H9 (cell line): ENCODE data around the gene TENT5A. TPM values are rescaled to one million over a fixed set of nuclear protein-coding genes. Genes with fewer than 3 reads are reported as not detected.

Source experiments
- DNase-seq: peaks from one replicate; pipeline ENCODE4 v3.0.0-alpha.2; 2017
- H2AFZ ChIP-seq: one replicate; pipeline ENCODE4 v1.6.1; 2013; ENCODE audit warnings: mild to moderate bottlenecking, low read length, control low read depth, moderate library complexity
- H2AK5ac ChIP-seq: 2 replicates; pipeline ENCODE4 v1.6.1; 2013; ENCODE audit warnings: low read length, control low read depth, mixed read lengths; ENCODE audit not compliant: insufficient read length
- H2BK120ac ChIP-seq: one replicate; pipeline ENCODE4 v1.6.1; 2013; ENCODE audit warnings: low read depth, mild to moderate bottlenecking, low read length, control low read depth, inconsistent platforms; ENCODE audit not compliant: poor library complexity, severe bottlenecking
- H2BK12ac ChIP-seq: 2 replicates; pipeline ENCODE4 v1.6.1; 2013; ENCODE audit warnings: low read length, control low read depth, mixed read lengths, low read depth; ENCODE audit not compliant: insufficient read length
- H2BK15ac ChIP-seq: 2 replicates; pipeline ENCODE4 v1.6.1; 2013; ENCODE audit warnings: low read depth, low read length, control low read depth
- H2BK20ac ChIP-seq: one replicate; pipeline ENCODE4 v1.6.1; 2013; ENCODE audit warnings: low read depth, mild to moderate bottlenecking, low read length, control low read depth, inconsistent platforms; ENCODE audit not compliant: poor library complexity, severe bottlenecking
- H2BK5ac ChIP-seq: 2 replicates; pipeline ENCODE4 v1.6.1; 2013; ENCODE audit warnings: low read length, control low read depth, mixed read lengths; ENCODE audit not compliant: insufficient read length
- H3K14ac ChIP-seq: 2 replicates; pipeline ENCODE4 v1.6.1; 2013; ENCODE audit warnings: low read length, control low read depth; ENCODE audit not compliant: insufficient read depth
- H3K18ac ChIP-seq: 2 replicates; pipeline ENCODE4 v1.6.1; 2013; ENCODE audit warnings: low read depth, mild to moderate bottlenecking, mixed read lengths, low read length, control low read depth; ENCODE audit not compliant: insufficient read length
- H3K23ac ChIP-seq: 2 replicates; pipeline ENCODE4 v1.6.1; 2013; ENCODE audit warnings: low read length, control low read depth, mixed read lengths, low read depth; ENCODE audit not compliant: insufficient read length
- H3K23me2 ChIP-seq: 2 replicates; pipeline ENCODE4 v1.6.1; 2013; ENCODE audit warnings: low read depth, mild to moderate bottlenecking, mixed read lengths, low read length, control low read depth; ENCODE audit not compliant: insufficient read length, poor library complexity, severe bottlenecking
- H3K27ac ChIP-seq: 2 replicates; pipeline ENCODE4 v1.5.1; 2013; ENCODE audit warnings: low read length, control low read depth, mixed read lengths, low read depth; ENCODE audit not compliant: insufficient read length
- H3K27me3 ChIP-seq: 2 replicates; pipeline ENCODE4 v1.6.1; 2013; ENCODE audit warnings: low read length, control low read depth, inconsistent platforms; ENCODE audit not compliant: insufficient read depth
- H3K4ac ChIP-seq: 2 replicates; pipeline ENCODE4 v1.6.1; 2013; ENCODE audit warnings: low read depth, mild to moderate bottlenecking, control low read depth, inconsistent platforms, low read length, moderate library complexity
- H3K4me1 ChIP-seq: 2 replicates; pipeline ENCODE4 v1.6.1; 2013; ENCODE audit warnings: low read length, control low read depth, inconsistent platforms; ENCODE audit not compliant: insufficient read depth
- H3K4me2 ChIP-seq: 2 replicates; pipeline ENCODE4 v1.6.1; 2013; ENCODE audit warnings: low read length, control low read depth, mixed read lengths; ENCODE audit not compliant: insufficient read length, insufficient read depth
- H3K56ac ChIP-seq: 2 replicates; pipeline ENCODE4 v1.6.1; 2013; ENCODE audit warnings: low read depth, mild to moderate bottlenecking, mixed read lengths, low read length, control low read depth; ENCODE audit not compliant: insufficient read length
- H3K79me1 ChIP-seq: 2 replicates; pipeline ENCODE4 v1.6.1; 2013; ENCODE audit warnings: low read depth, mild to moderate bottlenecking, moderate library complexity, low read length, control low read depth, inconsistent platforms; ENCODE audit not compliant: insufficient read depth, poor library complexity, severe bottlenecking
- H3K79me2 ChIP-seq: 2 replicates; pipeline ENCODE4 v1.6.1; 2013; ENCODE audit warnings: low read length, control low read depth, inconsistent platforms; ENCODE audit not compliant: insufficient read depth
- H3K9ac ChIP-seq: 2 replicates; pipeline ENCODE4 v1.6.1; 2013; ENCODE audit warnings: low read length, control low read depth, mixed read lengths; ENCODE audit not compliant: insufficient read length; ENCODE audit errors: extremely low read depth
- H3K9me3 ChIP-seq: one replicate; pipeline ENCODE4 v1.6.1; 2013; ENCODE audit warnings: low read depth, low read length, inconsistent platforms; ENCODE audit not compliant: control insufficient read depth
- H3T11ph ChIP-seq: one replicate; pipeline ENCODE4 v1.6.1; 2013; ENCODE audit warnings: mild to moderate bottlenecking, low read length, control low read depth, inconsistent platforms
- H4K20me1 ChIP-seq: one replicate; pipeline ENCODE4 v1.6.1; 2013; ENCODE audit not compliant: control insufficient read depth, insufficient read length, insufficient read depth
- H4K5ac ChIP-seq: 2 replicates; pipeline ENCODE4 v1.6.1; 2013; ENCODE audit warnings: low read depth, mild to moderate bottlenecking, mixed read lengths, low read length, control low read depth; ENCODE audit not compliant: insufficient read length
- H4K8ac ChIP-seq: replicated peaks from 2 replicates; pipeline ENCODE4 v1.6.1; 2013; ENCODE audit warnings: low read length, control low read depth, mixed read lengths, low read depth; ENCODE audit not compliant: insufficient read length
- H4K91ac ChIP-seq: 2 replicates; pipeline ENCODE4 v1.6.1; 2013; ENCODE audit warnings: low read depth, mild to moderate bottlenecking, moderate library complexity, mixed read lengths, low read length, control low read depth; ENCODE audit not compliant: insufficient read length
- H3K27ac Mint-ChIP-seq, 3 experiments: 2 replicates in 2 of 3; 3 replicates in 1 of 3; pipeline ENCODE4 v1.8.0; 2020 to 2021; ENCODE audit warnings: mixed read lengths in 3 of 3, mild to moderate bottlenecking in 1 of 3, moderate library complexity in 1 of 3
- H3K27me3 Mint-ChIP-seq: 2 replicates; pipeline ENCODE4 v1.8.0; 2021; ENCODE audit warnings: low read depth, mild to moderate bottlenecking, moderate library complexity, mixed read lengths
- H3K36me3 Mint-ChIP-seq, 3 experiments: 2 replicates in 2 of 3; 3 replicates in 1 of 3; pipeline ENCODE4 v1.8.0; 2020 to 2021; ENCODE audit warnings: low read depth in 3 of 3, mixed read lengths in 3 of 3; ENCODE audit not compliant: insufficient read depth in 1 of 3
- H3K4me1 Mint-ChIP-seq, 2 experiments: 2 replicates each; pipeline ENCODE4 v1.8.0; 2020; ENCODE audit warnings: mixed read lengths in 2 of 2
- H3K4me3 Mint-ChIP-seq, 2 experiments: 2 replicates in 1 of 2; 3 replicates in 1 of 2; pipeline ENCODE4 v1.8.0; 2020 to 2021; ENCODE audit warnings: mild to moderate bottlenecking in 2 of 2, mixed read lengths in 2 of 2, moderate library complexity in 1 of 2
- H3K9me3 Mint-ChIP-seq, 2 experiments: 2 replicates in 1 of 2; 3 replicates in 1 of 2; pipeline ENCODE4 v1.8.0; 2020; ENCODE audit warnings: mild to moderate bottlenecking in 2 of 2, mixed read lengths in 2 of 2, moderate library complexity in 1 of 2
- CTCF ChIP-seq: fragments of 200-600 bp; sonication (generic); conservative IDR thresholded peaks from 3 replicates; pipeline ENCODE4 v1.8.0; 2021; ENCODE audit warnings: antibody characterized with exemption, mild to moderate bottlenecking
- WGBS: extraction: QIAGEN DNeasy Blood & Tissue Kit; methylation state at CpG from one replicate; pipeline ENCODE4 v1.1.7; 2013; ENCODE audit warnings: missing lambda C conversion rate, low lambda C conversion rate, mixed read lengths; ENCODE audit not compliant: insufficient read length; ENCODE audit errors: extremely low coverage; 5-methylcytosine and 5-hydroxymethylcytosine counted together
- total RNA-seq: library from RNA; stranded (reverse); gene quantifications from 2 replicates; pipeline ENCODE4 v1.2.1, GENCODE V29; 2021

TENT5A gene
- total RNA-seq, 1 experiment from 2014 or later: 1.4 TPM

- Histone ChIP-seq H4K8ac (no peak overlapping the region), H2BK120ac (no peak overlapping the region), H2AK5ac (no peak overlapping the region), H3T11ph (no peak overlapping the region), H3K23me2 (no peaks in the 10 kb centered on the region), H3K79me1 (no peaks in the 10 kb centered on the region), H2BK5ac (no peak overlapping the region), H3K9me3 (no peaks in the 10 kb centered on the region), H3K4me1 (no peaks in the 10 kb centered on the region), H2BK12ac (no peak overlapping the region), H3K23ac (no peak overlapping the region), H4K20me1 (no peaks in the 10 kb centered on the region), H2BK20ac (no peak overlapping the region), H3K14ac (no peak overlapping the region), H3K56ac (no peak overlapping the region), H3K9ac (no peak overlapping the region), H3K27me3 (no peaks in the 10 kb centered on the region), H3K18ac (no peak overlapping the region), H3K79me2 (no peaks in the 10 kb centered on the region), H2BK15ac (no peak overlapping the region), H3K4me2 (peak overlapping the region; percentile 16), H3K4ac (no peak overlapping the region), H3K27ac (no peak overlapping the region), H4K91ac (no peak overlapping the region), H4K5ac (no peak overlapping the region), H2AFZ (no peak overlapping the region)
- H3K27me3 Mint-ChIP-seq: no peaks in the 10 kb centered on the region
- H3K4me3 Mint-ChIP-seq: no peak overlapping the region
- no peak for TF ChIP-seq CTCF
- no peaks in the 10 kb centered on the region for H3K36me3 Mint-ChIP-seq
- no peaks in the 10 kb centered on the region for H3K9me3 Mint-ChIP-seq
- H3K4me1 Mint-ChIP-seq: peaks cover 26 to 30% of the 10 kb centered on the region in 2 experiments
- peak overlapping the region in 2 of 3 experiments; percentile 30 to 70; a peak in 3 of 7 replicates for H3K27ac Mint-ChIP-seq
- DNase-seq: no peak
- no CpG with 5 or more reads among the region's 3 CpGs for WGBS
These were observed 56.0 kb downstream of the TENT5A start for GRCh38 chr6:81696524-81696923.
